GM23338 (cell line): ENCODE measurements around the gene CLEC5A. TPM values are rescaled to one million over a fixed set of nuclear protein-coding genes. Genes with fewer than 3 reads are reported as not detected.
A peak's percentile ranks its signal among the peaks of the same experiment; 100 is the strongest.

Source experiments
- ATAC-seq: fragments of 200-7000 bp; cut with Tn5 transposase; 3 replicates; pipeline ENCODE4 v1.9.1; 2020
- DNase-seq: peaks from one replicate; pipeline ENCODE4 v3.0.0-alpha.2; 2015; ENCODE audit warnings: low spot score
- H2AFZ ChIP-seq: fragments of 200-600 bp; sonication (generic); 2 replicates; pipeline ENCODE4 v1.8.0; 2016; ENCODE audit warnings: antibody characterized with exemption, mild to moderate bottlenecking, moderate library complexity
- H3F3A ChIP-seq: fragments of 200-600 bp; sonication (generic); replicated peaks from 2 replicates; pipeline ENCODE4 v1.8.0; 2017; ENCODE audit warnings: antibody characterized with exemption, mixed run types, low read depth
- H3K27ac ChIP-seq: fragments of 200-600 bp; sonication (generic); 2 replicates; pipeline ENCODE4 v1.6.1; 2016; ENCODE audit warnings: low read depth
- H3K27me3 ChIP-seq: fragments of 200-600 bp; sonication (generic); 2 replicates; pipeline ENCODE4 v1.8.0; 2016; ENCODE audit warnings: mild to moderate bottlenecking, mixed run types, moderate library complexity; ENCODE audit not compliant: insufficient read depth
- H3K36me3 ChIP-seq: fragments of 200-600 bp; sonication (generic); 2 replicates; pipeline ENCODE4 v1.8.0; 2016; ENCODE audit warnings: mild to moderate bottlenecking; ENCODE audit not compliant: insufficient read depth
- H3K4me1 ChIP-seq: fragments of 200-600 bp; sonication (generic); 2 replicates; pipeline ENCODE4 v1.8.0; 2016; ENCODE audit warnings: mild to moderate bottlenecking, moderate library complexity; ENCODE audit not compliant: insufficient read depth
- H3K4me2 ChIP-seq: fragments of 200-600 bp; sonication (generic); 2 replicates; pipeline ENCODE4 v1.7.1; 2017; ENCODE audit warnings: mixed run types
- H3K4me3 ChIP-seq: fragments of 200-600 bp; sonication (generic); 2 replicates; pipeline ENCODE4 v1.6.1; 2016; ENCODE audit warnings: mixed run types
- H3K79me2 ChIP-seq: fragments of 200-600 bp; sonication (generic); replicated peaks from 2 replicates; pipeline ENCODE4 v1.8.0; 2017; ENCODE audit warnings: mild to moderate bottlenecking; ENCODE audit not compliant: insufficient read depth
- H3K9me2 ChIP-seq: fragments of 200-600 bp; sonication (generic); 2 replicates; pipeline ENCODE4 v1.8.0; 2017; ENCODE audit not compliant: insufficient read depth
- H4K20me1 ChIP-seq: fragments of 200-600 bp; sonication (generic); replicated peaks from 2 replicates; pipeline ENCODE4 v1.8.0; 2017; ENCODE audit warnings: mild to moderate bottlenecking; ENCODE audit not compliant: insufficient read depth
- H3K27ac Mint-ChIP-seq: 2 replicates; pipeline ENCODE4 v1.8.0; 2020; ENCODE audit warnings: inconsistent platforms, mild to moderate bottlenecking, moderate library complexity, mixed read lengths
- H3K27me3 Mint-ChIP-seq: 3 replicates; pipeline ENCODE4 v1.8.0; 2022; ENCODE audit warnings: low read depth, mild to moderate bottlenecking, moderate library complexity, mixed read lengths, inconsistent platforms; ENCODE audit not compliant: insufficient read depth, poor library complexity
- H3K36me3 Mint-ChIP-seq: 3 replicates; pipeline ENCODE4 v1.8.0; 2021; ENCODE audit warnings: low read depth, mild to moderate bottlenecking, inconsistent platforms, moderate library complexity, mixed read lengths
- H3K4me1 Mint-ChIP-seq: 3 replicates; pipeline ENCODE4 v1.8.0; 2020; ENCODE audit warnings: mild to moderate bottlenecking, inconsistent platforms, mixed read lengths
- H3K4me3 Mint-ChIP-seq: 3 replicates; pipeline ENCODE4 v1.8.0; 2021; ENCODE audit warnings: moderate library complexity, mild to moderate bottlenecking, inconsistent platforms, mixed read lengths
- H3K9me3 Mint-ChIP-seq: 3 replicates; pipeline ENCODE4 v1.8.0; 2020; ENCODE audit warnings: moderate library complexity, mild to moderate bottlenecking, inconsistent platforms, mixed read lengths
- CREB1 ChIP-seq: fragments of 250-450 bp; sonication (Bioruptor Pico); IDR thresholded peaks from 2 replicates; pipeline ENCODE4 v1.5.0; 2020; ENCODE audit warnings: low read depth, mild to moderate bottlenecking, moderate library complexity
- EZH2 ChIP-seq: fragments of 200-600 bp; sonication (generic); IDR thresholded peaks from one replicate; pipeline ENCODE4 v1.8.0; 2017; ENCODE audit warnings: antibody characterized with exemption, mild to moderate bottlenecking, low read depth; ENCODE audit not compliant: unreplicated experiment
- EZH2phosphoT487 ChIP-seq: fragments of 200-600 bp; sonication (generic); IDR thresholded peaks from one replicate; pipeline ENCODE4 v1.8.1; 2018; ENCODE audit warnings: antibody characterized with exemption; ENCODE audit not compliant: unreplicated experiment
- JUNB ChIP-seq: IDR thresholded peaks from one replicate; pipeline ENCODE4 v1.6.1; 2016; ENCODE audit warnings: antibody characterized with exemption; ENCODE audit not compliant: unreplicated experiment
- NANOG ChIP-seq: IDR thresholded peaks from 2 replicates; pipeline ENCODE4 v1.6.1; 2016; ENCODE audit warnings: antibody characterized with exemption, borderline replicate concordance
- POLR2AphosphoS5 ChIP-seq: IDR thresholded peaks from 2 replicates; pipeline ENCODE4 v1.6.1; 2016; ENCODE audit warnings: antibody characterized with exemption, low read depth
- STAT1 ChIP-seq: IDR thresholded peaks from one replicate; pipeline ENCODE4 v1.6.1; 2016; ENCODE audit warnings: antibody characterized with exemption; ENCODE audit not compliant: unreplicated experiment
- ZNF114 ChIP-seq: fragments of 250-450 bp; sonication (Bioruptor Pico); IDR thresholded peaks from 2 replicates; pipeline ENCODE4 v1.5.0; 2020; ENCODE audit warnings: mild to moderate bottlenecking, moderate library complexity
- ZNF331 ChIP-seq: fragments of 250-450 bp; sonication (Bioruptor Pico); IDR thresholded peaks from 2 replicates; pipeline ENCODE4 v1.5.0; 2020; ENCODE audit warnings: low read depth, mild to moderate bottlenecking, moderate library complexity
- polyA plus RNA-seq: library from polyadenylated mRNA; unstranded; fragments of >200 nt; fragmentation: Nextera tagmentation; extraction: Ambion mirVana; gene quantifications from 2 replicates; pipeline ENCODE4 v1.2.1, GENCODE V29; 2016
- total RNA-seq: library from RNA; depleted of rRNA; stranded (reverse); fragments of >200 nt; shearing (Covaris generic); gene quantifications from 2 replicates; pipeline ENCODE4 v1.2.3, GENCODE V29; 2014
- TF ChIP-seq, protein P1 (sequence below): IDR thresholded peaks from 2 replicates; pipeline ENCODE4 v1.6.1; 2016; ENCODE audit warnings: antibody characterized with exemption
- TF ChIP-seq, protein P2 (sequence below): IDR thresholded peaks from one replicate; pipeline ENCODE4 v1.6.1; 2018; ENCODE audit warnings: antibody characterized with exemption; ENCODE audit not compliant: unreplicated experiment
- TF ChIP-seq, protein P3 (sequence below), 2 experiments: fragments of 200-600 bp in 1 of 2; sonication (generic) in 1 of 2; conservative IDR thresholded peaks; 2 replicates each; pipeline versions ENCODE4 v1.5.1 to v1.6.1; 2016 to 2017; ENCODE audit warnings: antibody characterized with exemption in 2 of 2, low read depth in 2 of 2, mild to moderate bottlenecking in 2 of 2, moderate library complexity in 1 of 2
- TF ChIP-seq, protein P4 (sequence below): fragments of 250-450 bp; sonication (Bioruptor Pico); IDR thresholded peaks from 2 replicates; pipeline ENCODE4 v1.5.0; 2020; ENCODE audit warnings: mild to moderate bottlenecking, moderate library complexity

The CLEC5A gene
- total and polyA plus RNA-seq, 2 experiments from 2014 or later, result not detected

DNA sequence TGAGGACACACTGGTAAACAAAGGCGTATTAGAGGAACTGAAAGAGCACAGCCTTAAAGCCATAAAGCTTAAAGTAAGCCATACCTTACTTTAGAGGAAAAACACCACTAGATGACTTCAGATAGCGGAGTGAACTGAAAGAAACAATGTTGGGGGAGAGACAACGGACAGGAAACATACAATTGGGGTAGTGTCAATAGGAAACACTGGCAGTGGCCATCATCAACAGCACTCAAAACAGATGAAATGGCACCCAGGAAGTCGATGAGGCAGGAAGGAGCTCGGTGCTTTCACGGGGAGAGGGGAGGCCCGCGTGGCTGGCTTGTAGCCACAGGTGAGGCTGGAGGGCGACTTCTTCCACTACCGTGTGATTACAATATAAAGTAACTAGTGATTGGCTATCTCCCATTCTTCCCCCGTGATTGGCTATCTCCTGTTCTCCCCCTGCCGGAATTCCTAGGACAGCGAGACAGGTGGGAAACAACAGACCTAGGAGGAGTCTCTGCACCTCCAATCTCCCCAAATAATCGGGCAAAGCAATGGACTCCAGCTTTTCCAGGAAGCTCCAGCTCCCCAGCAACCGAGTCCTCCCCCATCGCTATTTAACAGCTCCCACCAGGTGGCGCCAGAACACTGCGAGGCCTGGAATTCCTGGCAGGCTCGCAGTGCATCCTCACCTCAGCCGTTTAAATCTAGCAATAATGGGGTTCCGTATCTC, 29.2 kb upstream of the CLEC5A start:
- ATAC-seq (peak; percentile 94), DNase-seq (peak; percentile 95)
- H3K4me3 ChIP-seq, result peak overlapping the region; percentile 18
- peak overlapping the region; percentile 19; the same call in 1 of the 2 replicates for H3K4me2 ChIP-seq
- no peaks in the 10 kb centered on the region for H3K27me3 ChIP-seq
- Mint-ChIP-seq H3K27me3 (peaks cover 5% of the 10 kb centered on the region), H3K9me3 (peaks cover 4% of the 10 kb centered on the region; the same call in 2 of the 3 replicates), H3K4me3 (peak overlapping the region; percentile 12; the same call in 1 of the 3 replicates), H3K4me1 (peaks cover 6% of the 10 kb centered on the region; the same call in 2 of the 3 replicates), H3K36me3 (no peaks in the 10 kb centered on the region), H3K27ac (peak overlapping the region; percentile 39)
- no peaks in the 10 kb centered on the region for H3K79me2 ChIP-seq
- TF ChIP-seq CREB1 (CRISPR knock-in tag) (peak; percentile 7; the same call in 1 of the 2 replicates), ZNF331 (CRISPR knock-in tag) (no peak), POLR2AphosphoS5 (no peak), JUNB (no peak), NANOG (no peak), EZH2 (no peak), ZNF114 (CRISPR knock-in tag) (no peak), EZH2phosphoT487 (no peak), STAT1 (no peak)
- TF ChIP-seq, protein P1, sequence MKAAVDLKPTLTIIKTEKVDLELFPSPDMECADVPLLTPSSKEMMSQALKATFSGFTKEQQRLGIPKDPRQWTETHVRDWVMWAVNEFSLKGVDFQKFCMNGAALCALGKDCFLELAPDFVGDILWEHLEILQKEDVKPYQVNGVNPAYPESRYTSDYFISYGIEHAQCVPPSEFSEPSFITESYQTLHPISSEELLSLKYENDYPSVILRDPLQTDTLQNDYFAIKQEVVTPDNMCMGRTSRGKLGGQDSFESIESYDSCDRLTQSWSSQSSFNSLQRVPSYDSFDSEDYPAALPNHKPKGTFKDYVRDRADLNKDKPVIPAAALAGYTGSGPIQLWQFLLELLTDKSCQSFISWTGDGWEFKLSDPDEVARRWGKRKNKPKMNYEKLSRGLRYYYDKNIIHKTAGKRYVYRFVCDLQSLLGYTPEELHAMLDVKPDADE, result 0 out of 2 replicates have a peak, but pooled peaks have one; percentile 13
- TF ChIP-seq, protein P2, sequence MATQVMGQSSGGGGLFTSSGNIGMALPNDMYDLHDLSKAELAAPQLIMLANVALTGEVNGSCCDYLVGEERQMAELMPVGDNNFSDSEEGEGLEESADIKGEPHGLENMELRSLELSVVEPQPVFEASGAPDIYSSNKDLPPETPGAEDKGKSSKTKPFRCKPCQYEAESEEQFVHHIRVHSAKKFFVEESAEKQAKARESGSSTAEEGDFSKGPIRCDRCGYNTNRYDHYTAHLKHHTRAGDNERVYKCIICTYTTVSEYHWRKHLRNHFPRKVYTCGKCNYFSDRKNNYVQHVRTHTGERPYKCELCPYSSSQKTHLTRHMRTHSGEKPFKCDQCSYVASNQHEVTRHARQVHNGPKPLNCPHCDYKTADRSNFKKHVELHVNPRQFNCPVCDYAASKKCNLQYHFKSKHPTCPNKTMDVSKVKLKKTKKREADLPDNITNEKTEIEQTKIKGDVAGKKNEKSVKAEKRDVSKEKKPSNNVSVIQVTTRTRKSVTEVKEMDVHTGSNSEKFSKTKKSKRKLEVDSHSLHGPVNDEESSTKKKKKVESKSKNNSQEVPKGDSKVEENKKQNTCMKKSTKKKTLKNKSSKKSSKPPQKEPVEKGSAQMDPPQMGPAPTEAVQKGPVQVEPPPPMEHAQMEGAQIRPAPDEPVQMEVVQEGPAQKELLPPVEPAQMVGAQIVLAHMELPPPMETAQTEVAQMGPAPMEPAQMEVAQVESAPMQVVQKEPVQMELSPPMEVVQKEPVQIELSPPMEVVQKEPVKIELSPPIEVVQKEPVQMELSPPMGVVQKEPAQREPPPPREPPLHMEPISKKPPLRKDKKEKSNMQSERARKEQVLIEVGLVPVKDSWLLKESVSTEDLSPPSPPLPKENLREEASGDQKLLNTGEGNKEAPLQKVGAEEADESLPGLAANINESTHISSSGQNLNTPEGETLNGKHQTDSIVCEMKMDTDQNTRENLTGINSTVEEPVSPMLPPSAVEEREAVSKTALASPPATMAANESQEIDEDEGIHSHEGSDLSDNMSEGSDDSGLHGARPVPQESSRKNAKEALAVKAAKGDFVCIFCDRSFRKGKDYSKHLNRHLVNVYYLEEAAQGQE, result no peak
- TF ChIP-seq, protein P3, sequence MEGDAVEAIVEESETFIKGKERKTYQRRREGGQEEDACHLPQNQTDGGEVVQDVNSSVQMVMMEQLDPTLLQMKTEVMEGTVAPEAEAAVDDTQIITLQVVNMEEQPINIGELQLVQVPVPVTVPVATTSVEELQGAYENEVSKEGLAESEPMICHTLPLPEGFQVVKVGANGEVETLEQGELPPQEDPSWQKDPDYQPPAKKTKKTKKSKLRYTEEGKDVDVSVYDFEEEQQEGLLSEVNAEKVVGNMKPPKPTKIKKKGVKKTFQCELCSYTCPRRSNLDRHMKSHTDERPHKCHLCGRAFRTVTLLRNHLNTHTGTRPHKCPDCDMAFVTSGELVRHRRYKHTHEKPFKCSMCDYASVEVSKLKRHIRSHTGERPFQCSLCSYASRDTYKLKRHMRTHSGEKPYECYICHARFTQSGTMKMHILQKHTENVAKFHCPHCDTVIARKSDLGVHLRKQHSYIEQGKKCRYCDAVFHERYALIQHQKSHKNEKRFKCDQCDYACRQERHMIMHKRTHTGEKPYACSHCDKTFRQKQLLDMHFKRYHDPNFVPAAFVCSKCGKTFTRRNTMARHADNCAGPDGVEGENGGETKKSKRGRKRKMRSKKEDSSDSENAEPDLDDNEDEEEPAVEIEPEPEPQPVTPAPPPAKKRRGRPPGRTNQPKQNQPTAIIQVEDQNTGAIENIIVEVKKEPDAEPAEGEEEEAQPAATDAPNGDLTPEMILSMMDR (conservative IDR thresholded peaks at IDR 0.05; ENCODE audit: low read depth in 2 of 2), result peak; percentile 97 to 99
- TF ChIP-seq, protein P4, sequence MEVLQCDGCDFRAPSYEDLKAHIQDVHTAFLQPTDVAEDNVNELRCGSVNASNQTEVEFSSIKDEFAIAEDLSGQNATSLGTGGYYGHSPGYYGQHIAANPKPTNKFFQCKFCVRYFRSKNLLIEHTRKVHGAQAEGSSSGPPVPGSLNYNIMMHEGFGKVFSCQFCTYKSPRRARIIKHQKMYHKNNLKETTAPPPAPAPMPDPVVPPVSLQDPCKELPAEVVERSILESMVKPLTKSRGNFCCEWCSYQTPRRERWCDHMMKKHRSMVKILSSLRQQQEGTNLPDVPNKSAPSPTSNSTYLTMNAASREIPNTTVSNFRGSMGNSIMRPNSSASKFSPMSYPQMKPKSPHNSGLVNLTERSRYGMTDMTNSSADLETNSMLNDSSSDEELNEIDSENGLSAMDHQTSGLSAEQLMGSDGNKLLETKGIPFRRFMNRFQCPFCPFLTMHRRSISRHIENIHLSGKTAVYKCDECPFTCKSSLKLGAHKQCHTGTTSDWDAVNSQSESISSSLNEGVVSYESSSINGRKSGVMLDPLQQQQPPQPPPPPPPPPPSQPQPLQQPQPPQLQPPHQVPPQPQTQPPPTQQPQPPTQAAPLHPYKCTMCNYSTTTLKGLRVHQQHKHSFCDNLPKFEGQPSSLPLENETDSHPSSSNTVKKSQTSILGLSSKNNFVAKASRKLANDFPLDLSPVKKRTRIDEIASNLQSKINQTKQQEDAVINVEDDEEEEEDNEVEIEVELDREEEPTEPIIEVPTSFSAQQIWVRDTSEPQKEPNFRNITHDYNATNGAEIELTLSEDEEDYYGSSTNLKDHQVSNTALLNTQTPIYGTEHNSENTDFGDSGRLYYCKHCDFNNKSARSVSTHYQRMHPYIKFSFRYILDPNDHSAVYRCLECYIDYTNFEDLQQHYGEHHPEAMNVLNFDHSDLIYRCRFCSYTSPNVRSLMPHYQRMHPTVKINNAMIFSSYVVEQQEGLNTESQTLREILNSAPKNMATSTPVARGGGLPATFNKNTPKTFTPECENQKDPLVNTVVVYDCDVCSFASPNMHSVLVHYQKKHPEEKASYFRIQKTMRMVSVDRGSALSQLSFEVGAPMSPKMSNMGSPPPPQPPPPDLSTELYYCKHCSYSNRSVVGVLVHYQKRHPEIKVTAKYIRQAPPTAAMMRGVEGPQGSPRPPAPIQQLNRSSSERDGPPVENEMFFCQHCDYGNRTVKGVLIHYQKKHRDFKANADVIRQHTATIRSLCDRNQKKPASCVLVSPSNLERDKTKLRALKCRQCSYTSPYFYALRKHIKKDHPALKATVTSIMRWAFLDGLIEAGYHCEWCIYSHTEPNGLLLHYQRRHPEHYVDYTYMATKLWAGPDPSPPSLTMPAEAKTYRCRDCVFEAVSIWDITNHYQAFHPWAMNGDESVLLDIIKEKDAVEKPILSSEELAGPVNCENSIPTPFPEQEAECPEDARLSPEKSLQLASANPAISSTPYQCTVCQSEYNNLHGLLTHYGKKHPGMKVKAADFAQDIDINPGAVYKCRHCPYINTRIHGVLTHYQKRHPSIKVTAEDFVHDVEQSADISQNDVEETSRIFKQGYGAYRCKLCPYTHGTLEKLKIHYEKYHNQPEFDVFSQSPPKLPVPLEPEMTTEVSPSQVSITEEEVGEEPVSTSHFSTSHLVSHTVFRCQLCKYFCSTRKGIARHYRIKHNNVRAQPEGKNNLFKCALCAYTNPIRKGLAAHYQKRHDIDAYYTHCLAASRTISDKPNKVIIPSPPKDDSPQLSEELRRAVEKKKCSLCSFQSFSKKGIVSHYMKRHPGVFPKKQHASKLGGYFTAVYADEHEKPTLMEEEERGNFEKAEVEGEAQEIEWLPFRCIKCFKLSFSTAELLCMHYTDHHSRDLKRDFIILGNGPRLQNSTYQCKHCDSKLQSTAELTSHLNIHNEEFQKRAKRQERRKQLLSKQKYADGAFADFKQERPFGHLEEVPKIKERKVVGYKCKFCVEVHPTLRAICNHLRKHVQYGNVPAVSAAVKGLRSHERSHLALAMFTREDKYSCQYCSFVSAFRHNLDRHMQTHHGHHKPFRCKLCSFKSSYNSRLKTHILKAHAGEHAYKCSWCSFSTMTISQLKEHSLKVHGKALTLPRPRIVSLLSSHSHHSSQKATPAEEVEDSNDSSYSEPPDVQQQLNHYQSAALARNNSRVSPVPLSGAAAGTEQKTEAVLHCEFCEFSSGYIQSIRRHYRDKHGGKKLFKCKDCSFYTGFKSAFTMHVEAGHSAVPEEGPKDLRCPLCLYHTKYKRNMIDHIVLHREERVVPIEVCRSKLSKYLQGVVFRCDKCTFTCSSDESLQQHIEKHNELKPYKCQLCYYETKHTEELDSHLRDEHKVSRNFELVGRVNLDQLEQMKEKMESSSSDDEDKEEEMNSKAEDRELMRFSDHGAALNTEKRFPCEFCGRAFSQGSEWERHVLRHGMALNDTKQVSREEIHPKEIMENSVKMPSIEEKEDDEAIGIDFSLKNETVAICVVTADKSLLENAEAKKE (CRISPR knock-in tag), result peak; percentile 75; the same call in 1 of the 2 replicates
- H3F3A ChIP-seq, result no peaks in the 10 kb centered on the region
- H3K27ac ChIP-seq, result no peak overlapping the region
- H3K36me3 ChIP-seq, result no peaks in the 10 kb centered on the region
- no peaks in the 10 kb centered on the region for H3K4me1 ChIP-seq
- no peaks in the 10 kb centered on the region for H3K9me2 ChIP-seq
- H2AFZ ChIP-seq, result peak overlapping the region; percentile 76
- H4K20me1 ChIP-seq, result no peaks in the 10 kb centered on the region
